Activated CD8-positive, alpha-beta memory T cell treated with anti-CD3 and anti-CD28 coated beads for 1 hour (primary cell): ENCODE data around the gene OLFM3.

Experiments used
- DNase-seq, 2 donors: peaks; one replicate each; pipeline ENCODE4 v3.0.0-alpha.2; 2020; ENCODE audit warnings: low read depth in 1 of 2; ENCODE audit errors: extremely low read depth in 1 of 2

OLFM3 gene

DNA sequence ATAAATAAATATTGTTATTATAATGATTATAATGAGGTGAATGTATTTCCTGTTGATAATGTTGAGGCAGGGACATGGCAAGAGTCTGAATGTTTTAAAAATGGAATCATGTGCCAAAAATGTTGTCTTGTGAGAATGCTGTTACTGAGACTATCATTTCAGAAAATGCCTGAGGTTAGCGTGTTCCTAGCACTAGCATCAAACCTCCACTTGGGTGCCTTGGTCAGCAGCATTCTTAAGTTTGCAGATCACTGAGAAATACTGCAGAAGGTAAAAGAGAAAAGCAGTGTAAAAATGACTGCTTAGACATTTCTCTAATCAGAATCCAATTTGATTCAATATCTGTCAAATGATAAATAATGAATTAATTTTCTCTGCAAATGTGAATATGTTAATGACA lies 50.8 kb downstream of the OLFM3 start:
- no peak for DNase-seq

DNA sequence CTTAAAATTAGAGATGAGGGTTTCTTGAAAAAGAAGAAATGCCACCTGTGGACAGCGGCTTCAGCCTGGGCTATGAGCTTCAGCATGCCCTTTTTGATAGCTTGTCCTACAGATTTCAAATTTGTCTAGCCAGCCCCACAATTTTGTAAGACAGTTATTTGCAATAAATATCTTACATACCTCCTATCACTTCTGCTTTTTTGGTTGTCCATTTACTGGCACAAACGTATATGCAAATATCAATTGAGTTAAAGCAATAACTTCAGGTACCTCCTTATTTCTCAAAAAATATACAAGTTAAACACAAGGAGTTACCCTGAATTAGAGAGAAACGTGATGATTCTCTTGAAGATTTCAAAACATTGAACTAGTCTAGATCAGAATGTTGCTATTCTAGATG lies 53.5 kb downstream of the OLFM3 start:
- no peak for DNase-seq

DNA sequence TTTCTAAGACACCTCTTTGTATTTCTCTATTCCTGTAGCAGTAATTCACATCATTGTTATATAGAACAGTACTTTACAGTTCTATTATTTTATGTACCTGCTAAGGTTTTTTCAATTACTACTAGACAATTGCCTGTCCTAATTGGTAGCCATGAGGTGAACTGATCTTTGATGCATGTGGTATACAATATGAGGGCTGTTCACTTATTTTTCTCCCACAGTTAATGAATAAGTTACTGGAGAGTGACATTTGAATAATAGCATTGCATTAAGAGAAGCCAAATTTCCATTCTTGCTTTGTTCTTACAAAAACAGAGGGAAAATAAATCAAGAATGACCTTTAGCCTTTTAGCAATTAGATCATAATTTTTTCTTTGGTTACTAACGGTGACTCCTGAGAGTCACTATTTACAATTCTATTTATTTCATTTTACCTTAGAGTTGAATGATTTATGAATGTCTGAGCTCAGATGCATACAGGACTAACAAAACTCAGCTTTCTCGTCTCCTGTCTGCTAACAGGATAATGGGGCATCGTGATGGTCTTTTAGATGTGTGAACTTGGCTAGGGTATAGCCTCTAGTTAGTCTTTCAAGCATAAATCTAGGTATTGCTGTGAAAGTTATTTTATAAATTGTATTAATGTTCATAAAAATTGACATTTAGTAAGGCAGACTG lies 54.1 kb downstream of the OLFM3 start:
- DNase-seq: no peak

DNA sequence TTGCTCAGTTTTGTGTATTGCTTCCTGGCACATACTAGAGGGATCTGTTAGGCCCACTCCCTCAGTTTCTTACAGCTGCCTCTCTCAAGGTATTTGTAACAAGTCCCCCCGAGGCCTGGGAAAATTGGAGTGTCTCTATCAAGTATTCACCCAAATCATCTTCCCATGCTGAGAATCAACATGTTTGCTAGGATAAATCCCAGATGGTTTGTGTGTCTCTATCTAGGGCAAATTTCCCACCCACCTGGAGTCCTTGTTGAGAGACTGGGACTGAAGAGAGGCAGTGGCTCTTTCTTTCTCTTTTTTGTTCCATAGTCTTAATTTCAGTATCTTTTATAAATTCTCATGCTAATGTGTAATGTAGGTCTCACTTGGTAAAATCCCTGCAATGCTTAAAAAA lies 58.0 kb downstream of the OLFM3 start:
- no peak for DNase-seq

GRCh38 chr1:101929343-101929742 lies 67.4 kb downstream of the OLFM3 start:
- no peak for DNase-seq

- DNase-seq: no peak
Observed at GRCh38 chr1:101928829-101929228, 67.9 kb downstream of the OLFM3 start.

DNA sequence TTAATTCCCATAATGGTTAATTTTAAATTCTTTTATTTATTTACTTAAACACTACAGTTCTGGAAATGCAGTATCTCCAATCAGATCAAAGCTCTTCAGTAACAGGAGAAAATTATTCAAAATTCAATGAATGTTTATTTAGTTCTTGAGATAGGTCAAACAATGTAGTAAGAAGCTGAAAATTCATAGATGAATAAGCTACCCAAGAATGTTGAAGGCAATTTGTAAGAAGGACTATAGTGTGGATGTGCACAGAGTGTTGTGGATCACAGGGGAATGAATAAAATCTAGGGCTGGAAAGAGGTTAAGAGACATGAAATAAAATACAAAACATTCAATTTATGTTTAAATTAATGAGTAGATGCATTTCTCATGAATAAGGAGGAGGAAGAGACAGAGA lies 72.0 kb downstream of the OLFM3 start:
- DNase-seq: no peak

- no peak for DNase-seq
Observed at GRCh38 chr1:101920577-101920976, 76.1 kb downstream of the OLFM3 start.

DNA sequence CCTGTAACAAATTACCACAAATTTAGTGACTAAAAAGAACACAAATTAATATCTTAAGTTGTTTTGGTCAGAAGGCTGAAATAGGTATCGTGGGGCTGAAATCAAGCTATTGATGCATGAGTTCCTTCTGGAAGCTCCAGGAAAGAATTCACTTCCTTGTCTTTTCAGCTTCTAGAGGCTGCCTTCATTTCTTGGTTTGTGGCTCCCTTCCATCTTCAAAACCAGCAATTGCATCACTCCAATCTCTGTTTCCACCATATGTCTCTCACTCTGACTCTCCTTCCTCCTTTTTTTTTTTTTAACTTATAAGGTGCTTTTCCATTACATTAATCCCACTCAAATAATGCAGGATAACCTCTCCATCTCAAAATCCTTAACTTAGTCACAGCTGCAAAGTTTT lies 78.4 kb downstream of the OLFM3 start:
- no peak for DNase-seq

GRCh38 chr1:101915597-101915996 lies 81.1 kb downstream of the OLFM3 start:
- DNase-seq: no peak

GRCh38 chr1:101914473-101915242 lies 82.1 kb downstream of the OLFM3 start:
- DNase-seq: no peak

DNA sequence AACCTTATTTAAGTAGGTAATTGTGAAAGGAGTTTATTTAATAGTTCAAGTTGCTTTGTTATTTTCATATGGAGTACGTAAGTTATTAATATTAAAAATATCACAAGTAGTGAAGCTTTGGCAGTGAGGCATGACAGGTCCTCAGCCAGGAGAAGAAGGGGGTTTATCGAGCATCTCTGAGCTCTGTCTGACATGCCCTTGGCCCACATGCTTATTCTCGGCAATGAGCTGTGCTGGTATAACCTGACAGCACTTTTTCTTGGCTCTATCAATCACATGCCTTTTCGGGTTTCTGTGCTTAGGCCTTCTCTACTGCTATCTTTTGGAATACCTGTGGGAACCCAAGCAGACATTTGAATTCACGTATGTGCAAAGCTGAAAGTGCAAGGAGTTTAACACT lies 84.8 kb downstream of the OLFM3 start:
- DNase-seq: no peak

DNA sequence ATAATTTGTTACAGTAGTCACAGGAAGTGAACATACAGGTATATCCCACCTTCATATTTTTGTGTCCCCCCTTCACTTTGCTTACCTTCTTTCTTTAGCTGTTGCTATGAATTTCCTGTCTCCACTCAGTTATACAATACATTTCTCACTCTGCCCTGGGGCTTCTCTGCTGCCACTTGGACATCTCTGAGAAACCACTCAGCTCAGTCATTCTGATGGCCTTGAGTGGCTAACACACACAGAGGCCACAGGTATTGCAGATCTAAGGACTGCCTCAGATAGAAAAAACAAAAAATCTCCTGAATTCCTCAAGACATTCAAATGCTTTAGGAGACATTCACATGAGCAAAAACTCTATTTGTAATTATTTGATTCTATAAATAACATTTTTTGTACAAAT lies 87.7 kb downstream of the OLFM3 start:
- no peak for DNase-seq

DNA sequence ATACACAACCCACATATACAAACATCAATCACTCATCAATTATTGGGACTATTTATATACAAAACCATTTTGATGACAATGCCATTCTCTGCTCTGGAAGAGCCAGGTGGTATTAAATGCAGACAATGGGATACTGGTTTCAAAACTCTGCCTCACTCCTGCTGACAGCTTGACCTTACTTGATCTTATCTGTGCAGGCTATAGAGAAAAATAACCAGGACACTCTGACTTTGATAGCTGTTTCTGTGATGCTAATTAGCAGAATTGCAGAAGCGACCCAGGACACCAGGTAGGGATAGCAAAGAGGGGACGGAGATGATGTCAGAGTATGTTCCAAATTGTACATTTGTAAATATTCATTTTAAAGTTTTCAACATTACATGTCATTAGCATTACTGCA lies 89.5 kb downstream of the OLFM3 start:
- DNase-seq: no peak

GRCh38 chr1:101905283-101905835 lies 91.4 kb downstream of the OLFM3 start:
- no peak for DNase-seq

DNA sequence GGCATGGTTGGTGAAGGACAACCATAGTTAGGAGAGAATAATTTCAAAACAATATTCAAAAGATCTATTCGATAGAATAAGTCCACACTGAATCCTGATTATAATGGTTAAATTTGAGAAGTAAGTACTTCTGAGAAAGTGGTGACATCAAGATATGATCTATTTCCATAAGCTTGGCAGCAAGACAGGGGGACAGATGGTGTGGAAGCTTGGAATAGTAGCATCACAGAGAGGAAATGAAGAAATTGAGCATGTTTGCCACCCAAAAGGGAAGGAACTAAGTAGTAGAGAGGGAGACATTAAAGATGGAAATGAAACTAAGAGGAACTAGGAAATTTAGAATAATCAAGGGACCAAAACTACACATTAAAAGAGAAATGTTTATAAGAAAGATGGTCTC lies 94.5 kb downstream of the OLFM3 start:
- DNase-seq: no peak

GRCh38 chr1:101898137-101898536 lies 98.6 kb downstream of the OLFM3 start:
- no peak for DNase-seq

GRCh38 chr1:101884621-101885020 lies 112.1 kb downstream of the OLFM3 start:
- DNase-seq: no peak

DNA sequence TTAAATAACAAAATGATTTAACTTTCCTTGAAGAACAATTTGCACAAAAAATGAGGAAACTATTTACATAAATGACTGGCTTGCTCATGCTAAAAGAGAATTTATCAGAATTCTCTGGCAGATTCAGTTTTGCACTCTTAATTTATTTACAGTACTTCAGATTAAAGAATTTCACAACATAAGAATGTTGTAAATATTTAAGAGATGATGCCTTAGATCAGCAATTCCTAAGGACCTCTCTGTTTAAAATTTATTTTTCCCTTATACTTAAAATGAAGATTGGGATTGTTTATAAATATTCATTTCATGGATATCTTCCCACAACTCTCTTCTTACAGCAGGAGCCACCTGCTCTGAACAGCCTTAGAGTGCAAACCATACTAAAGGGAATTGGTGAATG lies 120.8 kb downstream of the OLFM3 start:
- DNase-seq: no peak

DNA sequence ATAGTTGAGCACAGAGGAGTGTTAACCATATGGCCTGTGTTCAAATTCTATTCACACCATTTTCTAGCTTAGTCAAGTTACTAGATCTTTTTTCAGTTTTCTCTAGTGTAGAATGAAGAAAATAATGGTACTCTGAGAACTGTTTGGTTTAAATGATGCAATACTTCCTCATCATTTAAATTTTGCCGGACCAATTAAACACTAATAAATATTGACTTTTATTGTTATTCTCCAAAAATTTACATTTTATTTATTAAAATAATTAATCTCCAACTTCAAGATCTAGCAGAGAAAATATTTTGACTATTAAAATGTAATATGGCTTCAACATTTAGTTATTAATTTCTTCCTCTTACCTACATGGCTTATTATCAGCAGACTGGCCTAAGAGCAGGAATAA lies 123.1 kb downstream of the OLFM3 start:
- DNase-seq: no peak

GRCh38 chr1:101859941-101860340 lies 136.8 kb downstream of the OLFM3 start:
- DNase-seq: no peak

GRCh38 chr1:101854271-101854670 lies 142.5 kb downstream of the OLFM3 start:
- DNase-seq: no peak
